ENCODE data around the gene SHROOM1. TPM values are rescaled to one million over a fixed set of nuclear protein-coding genes. Genes with fewer than 3 reads are reported as not detected.

Gene SHROOM1
- total and polyA plus RNA-seq, 9 of the 15 experiments (the other 6 are each of a cell fraction or from before 2014, with no cell fraction given), result 0.44 to 26.5 (median 11.9) TPM

- TF ChIP-seq TEAD1 (CRISPR knock-in tag; IDR thresholded peaks at IDR 0.05) (no peak; a peak in 1 of 4 replicates), ARHGAP35 (IDR thresholded peaks at IDR 0.05; ENCODE audit: partially characterized antibody) (no peak), ZNF143 (CRISPR knock-in tag; IDR thresholded peaks at IDR 0.05) (no peak), CBX5 (IDR thresholded peaks at IDR 0.05; ENCODE audit: borderline replicate concordance, low read depth) (no peak), TAF7 (tag; IDR thresholded peaks at IDR 0.05) (peak; percentile 70), ZBTB5 (IDR thresholded peaks at IDR 0.05) (no peak), SIN3A (IDR thresholded peaks at IDR 0.05; ENCODE audit: borderline replicate concordance in 2 of 2, control insufficient read depth in 1 of 2, low read depth in 2 of 2, low read length in 2 of 2) (peak; percentile 44 to 51; a peak in 2 of 4 replicates), ZNF239 (CRISPR knock-in tag; IDR thresholded peaks at IDR 0.05) (no peak), E2F8 (IDR thresholded peaks at IDR 0.05; ENCODE audit: low read depth, partially characterized antibody) (peak; percentile 73), ADNP (tag; IDR thresholded peaks at IDR 0.05) (no peak), MEF2D (tag; conservative IDR thresholded peaks at IDR 0.05; ENCODE audit: low read depth) (no peak), ELF2 (CRISPR knock-in tag; IDR thresholded peaks at IDR 0.05) (no peak; the same call in 1 of the 2 replicates), FIP1L1 (IDR thresholded peaks at IDR 0.05; ENCODE audit: low read depth, low read length, poor library complexity, severe bottlenecking) (peak; percentile 54), ESRRB (CRISPR knock-in tag; IDR thresholded peaks at IDR 0.05; ENCODE audit: borderline replicate concordance) (no peak), MLX (CRISPR knock-in tag; conservative IDR thresholded peaks at IDR 0.05) (0 out of 4 replicates have a peak, but pooled peaks of 1 of the 2 experiments have one; percentile 55), PML (IDR thresholded peaks at IDR 0.05; ENCODE audit: low read length) (peak; percentile 93), RBBP5 (IDR thresholded peaks at IDR 0.05; ENCODE audit: borderline replicate concordance, insufficient read depth, low read length, poor library complexity, severe bottlenecking) (peak; percentile 94), TAF9B (IDR thresholded peaks at IDR 0.05; ENCODE audit: partially characterized antibody) (peak; percentile 81), ZNF398 (CRISPR knock-in tag; IDR thresholded peaks at IDR 0.05) (no peak), ZNF282 (CRISPR knock-in tag; IDR thresholded peaks at IDR 0.05) (0 out of 2 replicates have a peak, but pooled peaks have one; percentile 38)
Observed at GRCh38 chr5:132866342-132867045, 36.0 kb upstream of the SHROOM1 start, which contains the start of the genes GDF9 and UQCRQ (continued).

All from K562 (cell line).